ENCODE results near the gene NES.

NES gene

GRCh38 chr1:156680056-156680455 lies 2.8 kb upstream of the NES start:
- no peak for TF ChIP-seq CTCF (conservative IDR thresholded peaks at IDR 0.05; ENCODE audit: low read depth, low read length)
- no peak overlapping the region for H3K4me3 ChIP-seq (ENCODE audit: low read depth, low read length)
- no peak for DNase-seq (ENCODE audit: low read depth)

GRCh38 chr1:156677616-156678596 lies 699 bp upstream of the NES start:
- TF ChIP-seq CTCF (conservative IDR thresholded peaks at IDR 0.05; ENCODE audit: low read depth, low read length), result peak; percentile 97
- peak; percentile 90 for DNase-seq (ENCODE audit: low read depth)
- H3K4me3 ChIP-seq (ENCODE audit: low read depth, low read length), result peak overlapping the region; percentile 51

- no peak for TF ChIP-seq CTCF (conservative IDR thresholded peaks at IDR 0.05; ENCODE audit: low read depth, low read length)
- H3K4me3 ChIP-seq (ENCODE audit: low read depth, low read length), result peak overlapping the region; percentile 51
- no peak for DNase-seq (ENCODE audit: low read depth)
These were observed 940 bp downstream of the NES start for GRCh38 chr1:156676114-156676819.

GRCh38 chr1:156675210-156676113 lies 1.7 kb downstream of the NES start:
- peak overlapping the region; percentile 51 for H3K4me3 ChIP-seq (ENCODE audit: low read depth, low read length)

GRCh38 chr1:156673387-156674121 lies 3.7 kb downstream of the NES start:
- no peak for TF ChIP-seq CTCF (conservative IDR thresholded peaks at IDR 0.05; ENCODE audit: low read depth, low read length)
- no peak overlapping the region for H3K4me3 ChIP-seq (ENCODE audit: low read depth, low read length)
- no peak for DNase-seq (ENCODE audit: low read depth)

More at GRCh38 chr1:156675210-156676113, 1.7 kb downstream of the NES start:
- no peak for TF ChIP-seq CTCF (conservative IDR thresholded peaks at IDR 0.05; ENCODE audit: low read depth, low read length)
- no peak for DNase-seq (ENCODE audit: low read depth)

- no peak for DNase-seq (ENCODE audit: low read depth)
- H3K4me3 ChIP-seq (ENCODE audit: low read depth, low read length), result no peak overlapping the region
- no peak for TF ChIP-seq CTCF (conservative IDR thresholded peaks at IDR 0.05; ENCODE audit: low read depth, low read length)
These were observed 5.4 kb downstream of the NES start for GRCh38 chr1:156671804-156672203.
